Lower lobe of right lung (tissue), 2 donors: ENCODE data around the gene ING3. TPM values are rescaled to one million over a fixed set of nuclear protein-coding genes. Genes with fewer than 3 reads are reported as not detected.

Experiments
- ATAC-seq, 2 donors: fragments of 200-7000 bp; cut with Tn5 transposase; one replicate each; pipeline ENCODE4 v1.9.1; 2020 to 2022; ENCODE audit warnings: mild to moderate bottlenecking in 2 of 2, moderate library complexity in 2 of 2
- DNase-seq: peaks from one replicate; pipeline ENCODE4 v3.0.0-alpha.2; 2020
- H3K27ac ChIP-seq: fragments of 200-600 bp; one replicate; pipeline ENCODE4 v1.8.0; 2022
- H3K27me3 ChIP-seq: fragments of 200-600 bp; one replicate; pipeline ENCODE4 v1.8.0; 2022; ENCODE audit warnings: low read depth
- H3K36me3 ChIP-seq: fragments of 200-600 bp; one replicate; pipeline ENCODE4 v1.8.0; 2022; ENCODE audit warnings: mild to moderate bottlenecking
- H3K4me1 ChIP-seq: fragments of 200-600 bp; one replicate; pipeline ENCODE4 v1.8.0; 2022
- H3K4me3 ChIP-seq: fragments of 200-600 bp; one replicate; pipeline ENCODE4 v1.8.0; 2022; ENCODE audit warnings: mild to moderate bottlenecking
- H3K9me3 ChIP-seq: fragments of 200-600 bp; one replicate; pipeline ENCODE4 v1.8.0; 2022
- CTCF ChIP-seq: fragments of 200-600 bp; IDR thresholded peaks from one replicate; pipeline ENCODE4 v1.8.0; 2022; ENCODE audit warnings: antibody characterized with exemption, mild to moderate bottlenecking
- intact Hi-C: fragments of 100-400 bp; cut with DNase I; formaldehyde crosslinking; loops from one replicate; pipeline ENCODE4 v1.11.0; 2022
- total RNA-seq: library from RNA; stranded (reverse); fragmentation: NEBNext Ultra II Directional; extraction: Animal tissue kit (Norgen Biotek cat#: 25700); gene quantifications from one replicate; pipeline ENCODE4 v1.2.1, GENCODE V29; 2021
- donor health status: DM: no; HTN: yes; CAD: no; lungs with severe emphysema.

ING3 gene
- total RNA-seq, 1 donor from 2014 or later, result 21.5 TPM

GRCh38 chr7:120941856-120942255 lies 8.7 kb upstream of the ING3 start:
- Histone ChIP-seq H3K36me3 (no peaks in the 10 kb centered on the region), H3K27me3 (no peaks in the 10 kb centered on the region), H3K4me3 (no peak overlapping the region), H3K9me3 (no peaks in the 10 kb centered on the region), H3K4me1 (peaks cover 4% of the 10 kb centered on the region), H3K27ac (no peak overlapping the region)
- DNase-seq (no peak), ATAC-seq (no peak)
- no peak for TF ChIP-seq CTCF
- intact Hi-C loops, result loop anchor here (10.0 kb wide), 1 partner anchor 137 kb away; no protein-coding TSS in a partner anchor

- H3K27me3 ChIP-seq, result no peaks in the 10 kb centered on the region
- TF ChIP-seq CTCF, result no peak
- no peaks in the 10 kb centered on the region for H3K36me3 ChIP-seq
- intact Hi-C loops, result loop anchor here (10.0 kb wide), 1 partner anchor 138 kb away; no protein-coding TSS in a partner anchor
- H3K4me1 ChIP-seq, result peaks cover 4% of the 10 kb centered on the region
- H3K4me3 ChIP-seq, result no peak overlapping the region
- DNase-seq, result no peak
- H3K9me3 ChIP-seq, result no peaks in the 10 kb centered on the region
- ATAC-seq, result no peak
- no peak overlapping the region for H3K27ac ChIP-seq
These were observed 7.7 kb upstream of the ING3 start for GRCh38 chr7:120942861-120943260.

GRCh38 chr7:120944826-120945562 lies 5.6 kb upstream of the ING3 start:
- Histone ChIP-seq H3K4me3 (no peak overlapping the region), H3K27ac (no peak overlapping the region), H3K36me3 (no peaks in the 10 kb centered on the region), H3K4me1 (peaks cover 9% of the 10 kb centered on the region), H3K27me3 (no peaks in the 10 kb centered on the region), H3K9me3 (no peaks in the 10 kb centered on the region)
- ATAC-seq (no peak), DNase-seq (no peak)
- TF ChIP-seq CTCF, result no peak
- intact Hi-C loops, result loop anchor here (10.0 kb wide), 1 partner anchor 140 kb away; no protein-coding TSS in a partner anchor

- intact Hi-C loops, result loop anchor here (10.0 kb wide), 1 partner anchor 143 kb away; no protein-coding TSS in a partner anchor
- DNase-seq, result no peak
These were observed 2.6 kb upstream of the ING3 start for GRCh38 chr7:120947980-120948379.

GRCh38 chr7:120949393-120949911 lies 1.1 kb upstream of the ING3 start:
- intact Hi-C loops, result loop anchor here (10.0 kb wide), 1 partner anchor 145 kb away; no protein-coding TSS in a partner anchor
- Histone ChIP-seq H3K36me3 (peaks cover 15% of the 10 kb centered on the region), H3K4me1 (peaks cover 23% of the 10 kb centered on the region), H3K4me3 (peak overlapping the region; percentile 79), H3K27ac (no peak overlapping the region), H3K9me3 (no peaks in the 10 kb centered on the region), H3K27me3 (no peaks in the 10 kb centered on the region)
- no peak for TF ChIP-seq CTCF
- DNase-seq, result no peak
- no peak for ATAC-seq

More at GRCh38 chr7:120947980-120948379, 2.6 kb upstream of the ING3 start:
- H3K9me3 ChIP-seq, result no peaks in the 10 kb centered on the region
- no peak for ATAC-seq
- TF ChIP-seq CTCF, result no peak
- H3K4me1 ChIP-seq, result peaks cover 22% of the 10 kb centered on the region
- no peaks in the 10 kb centered on the region for H3K27me3 ChIP-seq
- no peak overlapping the region for H3K27ac ChIP-seq
- H3K36me3 ChIP-seq, result no peaks in the 10 kb centered on the region
- no peak overlapping the region for H3K4me3 ChIP-seq
